ENCODE measurements around the gene MAX.

Gene MAX

GRCh38 chr14:65142429-65142828 lies 40.1 kb upstream of the MAX start:
- no peak for TF ChIP-seq CTCF (conservative IDR thresholded peaks at IDR 0.05; ENCODE audit: low read length)
- no peak for DNase-seq (ENCODE audit: low read depth)
- no peak overlapping the region for H3K4me3 ChIP-seq (ENCODE audit: low read length)

GRCh38 chr14:65141523-65141922 lies 39.2 kb upstream of the MAX start:
- DNase-seq (ENCODE audit: low read depth): no peak
- H3K4me3 ChIP-seq (ENCODE audit: low read length): no peak overlapping the region
- no peak for TF ChIP-seq CTCF (conservative IDR thresholded peaks at IDR 0.05; ENCODE audit: low read length)

DNA sequence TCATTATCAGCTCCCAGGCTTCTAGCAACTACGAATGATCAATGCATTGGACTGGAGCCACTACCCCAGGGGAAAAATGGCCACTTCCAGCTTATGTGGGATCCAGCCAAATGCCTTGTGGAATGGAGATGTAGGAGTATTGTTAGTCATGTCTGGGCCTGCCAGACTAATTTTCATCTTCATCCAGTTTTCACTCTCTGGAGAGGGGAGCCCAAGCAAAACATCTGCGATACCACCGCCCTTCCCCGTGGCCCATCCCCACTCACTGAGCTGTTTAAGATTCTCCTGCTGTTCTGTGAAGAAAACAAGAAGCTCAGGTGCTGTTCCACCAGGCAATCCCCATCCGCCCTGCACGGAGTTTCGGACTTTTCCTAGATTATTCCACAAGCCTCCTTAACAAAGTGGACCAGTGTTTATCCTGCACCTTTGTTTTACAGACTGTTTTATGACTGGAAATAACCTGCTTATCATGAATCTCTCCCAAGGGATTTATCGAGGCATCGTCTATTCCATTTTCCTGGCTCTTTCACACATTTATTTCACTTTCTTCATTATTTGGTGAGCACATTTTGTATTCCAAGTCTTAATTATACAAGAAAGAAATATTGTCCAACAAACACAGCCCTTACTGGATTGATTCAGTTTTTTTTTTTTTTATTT lies 35.5 kb upstream of the MAX start:
- peak; percentile 22 for DNase-seq (ENCODE audit: low read depth)
- TF ChIP-seq CTCF (conservative IDR thresholded peaks at IDR 0.05; ENCODE audit: low read length): no peak

GRCh38 chr14:65134651-65135579 lies 32.6 kb upstream of the MAX start:
- no peak overlapping the region for H3K4me3 ChIP-seq (ENCODE audit: low read length)
- DNase-seq (ENCODE audit: low read depth): peak; percentile 17
- TF ChIP-seq CTCF (conservative IDR thresholded peaks at IDR 0.05; ENCODE audit: low read length): no peak

More for the DNA sequence above, 35.5 kb upstream of the MAX start:
- H3K4me3 ChIP-seq (ENCODE audit: low read length): no peak overlapping the region

DNA sequence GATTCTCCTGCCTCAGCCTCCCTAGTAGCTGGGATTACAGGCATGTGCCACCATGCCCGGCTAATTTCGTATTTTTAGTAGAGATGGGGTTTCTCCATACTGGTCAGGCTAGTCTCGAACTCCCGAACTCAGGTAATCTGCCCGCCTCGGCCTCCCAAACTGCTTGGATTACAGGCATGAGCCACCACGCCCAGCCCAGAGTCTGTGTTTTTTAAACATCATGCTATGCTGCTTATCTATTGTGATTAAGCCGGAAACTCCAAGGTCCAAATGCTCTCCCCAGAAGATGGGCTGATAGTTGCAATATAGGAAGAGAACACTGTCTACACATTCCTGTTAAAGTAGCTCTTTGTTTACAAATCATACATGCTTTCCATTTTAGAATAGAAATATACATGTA lies 30.5 kb upstream of the MAX start:
- no peak overlapping the region for H3K4me3 ChIP-seq (ENCODE audit: low read length)
- no peak for DNase-seq (ENCODE audit: low read depth)
- no peak for TF ChIP-seq CTCF (conservative IDR thresholded peaks at IDR 0.05; ENCODE audit: low read length)

DNA sequence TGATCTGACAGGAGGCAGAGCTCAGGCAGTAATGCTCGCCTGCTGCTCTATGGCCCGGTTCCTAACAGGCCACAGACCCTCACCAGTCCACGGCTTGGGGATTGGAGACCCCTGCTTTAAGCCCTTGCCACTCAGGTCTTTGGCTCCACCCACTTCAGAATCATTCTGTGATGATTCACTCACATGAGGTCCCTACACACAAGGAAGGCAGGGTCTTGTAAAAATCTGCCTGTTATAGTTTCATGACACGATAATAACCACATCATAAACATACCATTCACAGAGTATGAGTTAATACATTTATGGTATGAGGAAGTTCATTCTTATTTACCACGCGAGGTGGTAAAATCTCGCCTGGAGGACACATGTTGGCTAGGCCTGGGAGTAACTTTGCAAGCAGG lies 29.0 kb upstream of the MAX start:
- TF ChIP-seq CTCF (conservative IDR thresholded peaks at IDR 0.05; ENCODE audit: low read length): no peak

GRCh38 chr14:65128096-65128495 lies 25.8 kb upstream of the MAX start:
- H3K4me3 ChIP-seq (ENCODE audit: low read length): no peak overlapping the region
- peak; percentile 23 for DNase-seq (ENCODE audit: low read depth)
- TF ChIP-seq CTCF (conservative IDR thresholded peaks at IDR 0.05; ENCODE audit: low read length): no peak

More for the DNA sequence above, 29.0 kb upstream of the MAX start:
- DNase-seq (ENCODE audit: low read depth): peak; percentile 86
- H3K4me3 ChIP-seq (ENCODE audit: low read length): no peak overlapping the region

Measured in AG10803 (cell line).